Right lobe of liver (tissue), 6 donors: ENCODE results near the gene DCAF8L2. TPM values are rescaled to one million over a fixed set of nuclear protein-coding genes. Genes with fewer than 3 reads are reported as not detected.
"Not testable (repeated sequence)": the region's sequence is repeated elsewhere in the genome, so short reads cannot be mapped to it uniquely, and the experiment has no call there.

ENCODE experiments used
- ATAC-seq, 4 donors: fragments of 200-7000 bp; cut with Tn5 transposase; one replicate each; pipeline ENCODE4 v1.9.1; 2020; ENCODE audit warnings: mild to moderate bottlenecking in 4 of 4, moderate library complexity in 4 of 4
- DNase-seq, 3 donors: peaks; one replicate each; pipeline ENCODE4 v3.0.0-alpha.2; 2020
- H3K27ac ChIP-seq, 3 donors: fragments of 200-600 bp; one replicate each; pipeline ENCODE4 v1.8.0; 2022
- H3K27me3 ChIP-seq, 2 donors: fragments of 200-600 bp; one replicate each; pipeline ENCODE4 v1.8.0; 2022
- H3K36me3 ChIP-seq, 4 donors: fragments of 200-600 bp; sonication (generic) in 1 of 4; one replicate each; pipeline versions ENCODE4 v1.5.1 to v1.8.0; 2017 to 2022; ENCODE audit warnings: control low read depth in 1 of 4
- H3K4me1 ChIP-seq, 4 donors: fragments of 200-600 bp; sonication (generic) in 1 of 4; one replicate each; pipeline versions ENCODE4 v1.5.1 to v1.8.0; 2017 to 2022; ENCODE audit warnings: control low read depth in 1 of 4
- H3K4me3 ChIP-seq, 3 donors: fragments of 200-600 bp; one replicate each; pipeline ENCODE4 v1.8.0; 2022
- H3K9me3 ChIP-seq, 4 donors: fragments of 200-600 bp; sonication (generic) in 1 of 4; one replicate each; pipeline versions ENCODE4 v1.5.1 to v1.8.0; 2017 to 2022; ENCODE audit warnings: control low read depth in 1 of 4
- CTCF ChIP-seq, 4 donors: fragments of 200-600 bp in 3 of 4; fragments of 450-650 bp in 1 of 4; IDR thresholded peaks; one replicate each; pipeline versions ENCODE4 v1.5.1 to v1.8.0; 2016 to 2022; ENCODE audit warnings: antibody characterized with exemption in 4 of 4, mild to moderate bottlenecking in 2 of 4
- POLR2A ChIP-seq: fragments of 450-650 bp; IDR thresholded peaks from one replicate; pipeline ENCODE4 v1.6.1; 2017; ENCODE audit warnings: antibody characterized with exemption, mild to moderate bottlenecking
- WGBS: methylation state at CpG from one replicate; pipeline ENCODE4 v1.1.6; 2018; ENCODE audit warnings: low coverage, low lambda C conversion rate; ENCODE audit not compliant: insufficient coverage; ENCODE audit errors: missing lambda C conversion rate; 5-methylcytosine and 5-hydroxymethylcytosine counted together
- intact Hi-C, 2 donors: fragments of 100-400 bp; cut with DNase I; formaldehyde crosslinking; loops; one replicate each; pipeline versions ENCODE4 v1.11.2 to v1.14.1; 2022
- total RNA-seq, 6 experiments: library from RNA; depleted of rRNA in 2 of 6; stranded (reverse); fragments of >200 nt in 2 of 6; fragmentation: NEBNext Ultra II Directional in 3 of 6; extraction: Animal tissue kit (Norgen Biotek cat#: 25700) in 3 of 6; gene quantifications; one replicate each; pipeline versions ENCODE4 v1.1.0 to v1.2.4, GENCODE V29; 2016 to 2023
- donor health status: DM: no; HTN: yes; CAD: no.
- donor health status: DM: no; HTN: no; CAD: no.
- donor health status: DM: no; HTN: no; CAD: no.
- donor health status: DM: no; HTN: yes; CAD: no.
- donor health status: DM: no; HTN: yes; CAD: no.

DCAF8L2 gene
- total RNA-seq, 6 experiments from 2014 or later = not detected

- no peak overlapping the region for H3K27ac ChIP-seq
- no peaks in the 10 kb centered on the region for H3K9me3 ChIP-seq
- 26% methylated on average over 2 of the region's 2 CpGs for WGBS
- no peaks in the 10 kb centered on the region for H3K36me3 ChIP-seq
- DNase-seq = no peak
- no peak for ATAC-seq
- H3K4me1 ChIP-seq = no peaks in the 10 kb centered on the region
- TF ChIP-seq POLR2A (no peak), CTCF (IDR thresholded peaks at IDR 0.05) (no peak)
- intact Hi-C loops = no loop called here
- no peak overlapping the region for H3K4me3 ChIP-seq
- no peaks in the 10 kb centered on the region for H3K27me3 ChIP-seq
These were observed 125.5 kb downstream of the DCAF8L2 start for GRCh38 chrX:27715610-27716009.

- no peak overlapping the region for H3K27ac ChIP-seq
- WGBS = 20% methylated on average over 3 of the region's 3 CpGs
- H3K9me3 ChIP-seq = no peaks in the 10 kb centered on the region
- no peaks in the 10 kb centered on the region for H3K4me1 ChIP-seq
- H3K4me3 ChIP-seq = no peak overlapping the region
- intact Hi-C loops = no loop called here
- ATAC-seq (no peak), DNase-seq (no peak)
- no peaks in the 10 kb centered on the region for H3K36me3 ChIP-seq
- no peak for TF ChIP-seq CTCF (IDR thresholded peaks at IDR 0.05)
- no peak for TF ChIP-seq POLR2A
- no peaks in the 10 kb centered on the region for H3K27me3 ChIP-seq
These were observed 138.1 kb downstream of the DCAF8L2 start for GRCh38 chrX:27728291-27728690.

GRCh38 chrX:27731962-27732361, 141.8 kb downstream of the DCAF8L2 start:
- Histone ChIP-seq H3K4me3 (no peak overlapping the region), H3K9me3 (no peaks in the 10 kb centered on the region), H3K4me1 (no peaks in the 10 kb centered on the region), H3K36me3 (no peaks in the 10 kb centered on the region), H3K27ac (no peak overlapping the region), H3K27me3 (no peaks in the 10 kb centered on the region)
- 55% methylated on average over 5 of the region's 5 CpGs for WGBS
- TF ChIP-seq POLR2A = no peak
- TF ChIP-seq CTCF (IDR thresholded peaks at IDR 0.05) = no peak
- DNase-seq (no peak), ATAC-seq (no peak)
- intact Hi-C loops = no loop called here

GRCh38 chrX:27735914-27736313, 145.8 kb downstream of the DCAF8L2 start:
- WGBS = 39% methylated on average over 3 of the region's 3 CpGs
- TF ChIP-seq CTCF (IDR thresholded peaks at IDR 0.05) (no peak), POLR2A (no peak)
- Histone ChIP-seq H3K36me3 (no peaks in the 10 kb centered on the region), H3K27ac (no peak overlapping the region), H3K9me3 (no peaks in the 10 kb centered on the region), H3K4me1 (no peaks in the 10 kb centered on the region), H3K27me3 (no peaks in the 10 kb centered on the region), H3K4me3 (no peak overlapping the region)
- ATAC-seq = no peak
- no peak for DNase-seq
- intact Hi-C loops = no loop called here

GRCh38 chrX:27740933-27741332, 150.8 kb downstream of the DCAF8L2 start:
- Histone ChIP-seq H3K4me3 (no peak overlapping the region), H3K9me3 (no peaks in the 10 kb centered on the region), H3K36me3 (no peaks in the 10 kb centered on the region), H3K4me1 (no peaks in the 10 kb centered on the region), H3K27ac (no peak overlapping the region), H3K27me3 (no peaks in the 10 kb centered on the region)
- 70% methylated on average over 5 of the region's 5 CpGs for WGBS
- intact Hi-C loops = no loop called here
- DNase-seq (no peak), ATAC-seq (no peak)
- no peak for TF ChIP-seq CTCF (IDR thresholded peaks at IDR 0.05)
- TF ChIP-seq POLR2A = no peak

- WGBS = 88% methylated on average over 8 of the region's 9 CpGs
- ATAC-seq, H3K9me3 ChIP-seq, intact Hi-C loops, H3K4me3 ChIP-seq, H3K4me1 ChIP-seq, H3K36me3 ChIP-seq, H3K27ac ChIP-seq, H3K27me3 ChIP-seq, DNase-seq: not testable (repeated sequence)
These were observed 153.4 kb downstream of the DCAF8L2 start for GRCh38 chrX:27743521-27743920.
